Kidney (tissue), 14 donors: ENCODE results near the gene RNF38. TPM values are rescaled to one million over a fixed set of nuclear protein-coding genes. Genes with fewer than 3 reads are reported as not detected.
A peak's percentile ranks its signal among the peaks of the same experiment; 100 is the strongest.

Source experiments
- DNase-seq, 5 donors: peaks; one replicate each; pipeline ENCODE4 v3.0.0-alpha.2; 2013 to 2020
- FAIRE-seq: peaks from 2 replicates; lab custom pipeline; 2012; peaks lifted over from hg19 to GRCh38; lab: Jason Lieb, UNC
- H3K27ac ChIP-seq, 2 donors: one replicate each; pipeline ENCODE4 v1.7.0; 2013; ENCODE audit warnings: low read depth in 2 of 2, low read length in 2 of 2, inconsistent platforms in 1 of 2
- H3K27me3 ChIP-seq: one replicate; pipeline ENCODE4 v1.7.1; 2013; ENCODE audit warnings: low read length, inconsistent platforms; ENCODE audit not compliant: control insufficient read depth, insufficient read depth
- H3K36me3 ChIP-seq, 3 donors: one replicate each; pipeline versions ENCODE4 v1.7.0 to v1.7.1; 2013; ENCODE audit warnings: low read length in 3 of 3, control low read depth in 1 of 3, inconsistent platforms in 1 of 3; ENCODE audit not compliant: insufficient read depth in 3 of 3, control insufficient read depth in 2 of 3
- H3K4me1 ChIP-seq, 3 donors: one replicate each; pipeline versions ENCODE4 v1.7.0 to v1.7.1; 2013; ENCODE audit warnings: low read length in 3 of 3, inconsistent platforms in 1 of 3, low read depth in 1 of 3; ENCODE audit not compliant: control insufficient read depth in 2 of 3, insufficient read depth in 2 of 3
- H3K4me3 ChIP-seq, 3 donors: one replicate each; pipeline versions ENCODE4 v1.7.0 to v1.8.1; 2013; ENCODE audit warnings: low read length in 3 of 3, control low read depth in 1 of 3, inconsistent platforms in 1 of 3
- H3K9ac ChIP-seq, 3 donors: one replicate each; pipeline versions ENCODE4 v1.7.0 to v1.7.1; 2013; ENCODE audit warnings: low read length in 3 of 3, control low read depth in 1 of 3, inconsistent platforms in 1 of 3
- H3K9me3 ChIP-seq, 3 donors: one replicate each; pipeline versions ENCODE4 v1.7.0 to v1.7.1; 2013; ENCODE audit warnings: low read length in 3 of 3, control low read depth in 1 of 3, inconsistent platforms in 1 of 3; ENCODE audit not compliant: control insufficient read depth in 2 of 3, insufficient read depth in 1 of 3
- intact Hi-C: fragments of 100-400 bp; cut with DNase I; formaldehyde crosslinking; loops from one replicate; pipeline ENCODE4 v1.11.1; 2022
- polyA plus RNA-seq: library from polyadenylated mRNA; stranded (reverse); fragments of 350-450 nt; fragmentation: Illumina TruSeq; extraction: RNeasy Lipid Tissue Mini Kit (QIAGEN cat#74804); gene quantifications from one replicate; pipeline ENCODE4 v1.2.3, GENCODE V29; 2014; ENCODE audit warnings: low read depth, low replicate concordance; ENCODE audit not compliant: insufficient read depth
- total RNA-seq: library from RNA; stranded (reverse); fragmentation: NEBNext Ultra II Directional; extraction: Animal tissue kit (Norgen Biotek cat#: 25700); gene quantifications from one replicate; pipeline ENCODE4 v1.2.1, GENCODE V29; 2021
- TF ChIP-seq, protein P1 (sequence below): IDR thresholded peaks from 3 replicates; pipeline ENCODE4 v1.5.1; 2012; ENCODE audit warnings: mild to moderate bottlenecking, moderate library complexity, borderline replicate concordance; ENCODE audit not compliant: insufficient read depth; ENCODE audit errors: extremely low read depth
- donor health status: control.
- donor health status: control.
- donor health status: control.
- donor health status: control.
- donor health status: control.
- donor health status: DM: yes; HTN: yes; CAD: no.
- donor health status: Normal renal cell carcinoma (clear cell type).

The RNF38 gene
- total and polyA plus RNA-seq, 2 donors from 2014 or later: 10.7 to 48.3 TPM

DNA sequence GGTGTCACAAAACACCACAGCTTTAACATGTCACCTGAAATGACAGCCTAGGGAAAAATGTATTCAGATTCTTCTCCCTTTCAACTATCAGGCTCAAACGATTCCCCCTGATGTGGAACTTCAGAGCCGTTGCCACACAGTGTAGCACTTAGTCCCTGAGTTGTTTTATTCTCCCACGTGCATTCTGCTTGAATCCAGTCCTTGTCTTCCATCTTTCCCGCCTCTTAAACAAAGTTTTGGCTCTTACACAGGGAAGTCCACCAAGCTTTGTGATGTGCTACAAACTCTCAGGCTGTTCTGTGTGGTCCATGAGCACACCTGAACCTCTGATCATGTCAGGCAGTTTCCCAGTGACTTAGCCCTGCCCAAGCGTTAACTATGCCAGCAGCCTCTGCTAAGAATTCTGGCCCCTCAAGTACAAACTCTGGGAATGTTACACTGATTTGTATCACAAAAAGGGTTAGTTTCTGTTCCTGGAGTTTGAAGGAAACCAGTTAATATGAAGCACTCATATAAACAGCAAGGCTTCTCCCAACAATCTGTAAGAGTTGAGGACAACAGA, 45.8 kb upstream of the RNF38 start:
- Histone ChIP-seq H3K36me3 (no peaks in the 10 kb centered on the region), H3K27ac (no peak overlapping the region), H3K4me1 (peaks cover 0 to 9% (median 0%) of the 10 kb centered on the region in 3 donors), H3K9me3 (no peaks in the 10 kb centered on the region), H3K9ac (no peak overlapping the region), H3K27me3 (no peaks in the 10 kb centered on the region), H3K4me3 (no peak overlapping the region)
- no peak for FAIRE-seq
- peak in 2 of 5 donors; percentile 14 to 16 for DNase-seq
- TF ChIP-seq, protein P1, sequence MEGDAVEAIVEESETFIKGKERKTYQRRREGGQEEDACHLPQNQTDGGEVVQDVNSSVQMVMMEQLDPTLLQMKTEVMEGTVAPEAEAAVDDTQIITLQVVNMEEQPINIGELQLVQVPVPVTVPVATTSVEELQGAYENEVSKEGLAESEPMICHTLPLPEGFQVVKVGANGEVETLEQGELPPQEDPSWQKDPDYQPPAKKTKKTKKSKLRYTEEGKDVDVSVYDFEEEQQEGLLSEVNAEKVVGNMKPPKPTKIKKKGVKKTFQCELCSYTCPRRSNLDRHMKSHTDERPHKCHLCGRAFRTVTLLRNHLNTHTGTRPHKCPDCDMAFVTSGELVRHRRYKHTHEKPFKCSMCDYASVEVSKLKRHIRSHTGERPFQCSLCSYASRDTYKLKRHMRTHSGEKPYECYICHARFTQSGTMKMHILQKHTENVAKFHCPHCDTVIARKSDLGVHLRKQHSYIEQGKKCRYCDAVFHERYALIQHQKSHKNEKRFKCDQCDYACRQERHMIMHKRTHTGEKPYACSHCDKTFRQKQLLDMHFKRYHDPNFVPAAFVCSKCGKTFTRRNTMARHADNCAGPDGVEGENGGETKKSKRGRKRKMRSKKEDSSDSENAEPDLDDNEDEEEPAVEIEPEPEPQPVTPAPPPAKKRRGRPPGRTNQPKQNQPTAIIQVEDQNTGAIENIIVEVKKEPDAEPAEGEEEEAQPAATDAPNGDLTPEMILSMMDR: no peak
- intact Hi-C loops: no loop called here

DNA sequence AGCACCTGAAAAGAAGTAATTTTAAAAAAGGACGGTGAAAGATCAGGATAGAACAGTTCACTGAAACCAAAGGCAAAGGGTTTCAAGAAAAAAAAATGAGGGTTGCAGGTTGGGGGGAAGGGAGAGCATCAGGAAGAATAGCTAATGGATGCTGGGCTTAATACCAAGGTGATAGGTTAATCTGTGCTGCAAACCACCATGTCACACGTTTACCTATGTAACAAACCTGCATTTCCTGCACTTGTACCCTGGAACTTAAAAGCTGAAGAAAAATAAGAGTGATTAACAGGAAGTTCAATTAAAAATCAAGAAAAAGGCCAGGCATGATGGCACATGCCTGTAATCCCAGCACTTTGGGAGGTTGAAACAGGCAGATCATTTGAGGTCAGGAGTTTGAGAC, 44.1 kb upstream of the RNF38 start:
- no peaks in the 10 kb centered on the region for H3K27me3 ChIP-seq
- intact Hi-C loops: no loop called here
- FAIRE-seq (no peak), DNase-seq (no peak)
- H3K36me3 ChIP-seq: no peaks in the 10 kb centered on the region
- TF ChIP-seq, protein P1: no peak
- H3K27ac ChIP-seq: no peak overlapping the region
- no peaks in the 10 kb centered on the region for H3K9me3 ChIP-seq
- no peak overlapping the region for H3K4me3 ChIP-seq
- H3K4me1 ChIP-seq: peaks cover 0 to 4% (median 0%) of the 10 kb centered on the region in 3 donors
- H3K9ac ChIP-seq: no peak overlapping the region

DNA sequence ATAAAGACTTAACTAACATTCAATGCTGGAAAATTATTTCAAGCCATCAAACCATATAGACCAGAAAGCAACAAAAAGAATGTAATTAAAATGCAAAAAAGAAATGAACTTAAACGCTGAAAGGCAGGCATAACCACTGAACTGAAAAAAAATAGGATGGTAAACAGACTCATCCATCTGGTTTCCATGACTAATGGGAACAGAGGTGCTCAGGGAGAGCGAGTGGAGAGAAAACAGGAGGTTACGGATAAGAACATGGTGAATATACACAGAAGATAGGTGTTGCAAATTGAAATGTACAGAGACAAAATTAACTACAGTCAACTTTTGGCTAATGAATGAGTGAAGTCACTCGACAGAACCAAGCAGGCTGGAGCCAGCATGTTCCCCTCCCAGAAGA, 43.5 kb upstream of the RNF38 start:
- intact Hi-C loops: no loop called here
- Histone ChIP-seq H3K36me3 (no peaks in the 10 kb centered on the region), H3K9ac (no peak overlapping the region), H3K27ac (no peak overlapping the region), H3K4me3 (no peak overlapping the region), H3K9me3 (no peaks in the 10 kb centered on the region), H3K27me3 (no peaks in the 10 kb centered on the region), H3K4me1 (peaks cover 0 to 4% (median 0%) of the 10 kb centered on the region in 3 donors)
- no peak for DNase-seq
- TF ChIP-seq, protein P1: no peak
- FAIRE-seq: no peak

DNA sequence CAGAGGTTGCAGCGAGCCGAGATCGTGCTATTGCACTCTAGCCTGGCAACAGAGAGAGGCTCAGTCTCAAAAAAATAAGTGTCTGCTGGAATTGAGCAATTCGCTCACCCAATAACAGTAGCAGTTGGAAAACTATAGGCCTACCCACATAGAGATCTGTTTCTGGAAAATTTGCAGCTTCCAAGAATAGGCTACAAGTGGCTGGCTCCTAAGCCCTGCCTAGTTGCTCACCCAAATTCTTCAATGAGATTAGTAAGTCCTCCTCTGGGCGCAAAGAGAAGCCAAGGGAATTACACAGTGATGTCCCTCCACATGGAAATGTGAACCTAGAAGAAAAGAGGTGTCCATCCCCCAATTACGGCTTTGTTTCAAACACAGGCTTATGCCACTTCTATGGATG, 42.6 kb upstream of the RNF38 start:
- no peaks in the 10 kb centered on the region for H3K36me3 ChIP-seq
- H3K9ac ChIP-seq: no peak overlapping the region
- no peak overlapping the region for H3K4me3 ChIP-seq
- H3K9me3 ChIP-seq: no peaks in the 10 kb centered on the region
- FAIRE-seq (no peak), DNase-seq (no peak)
- H3K27ac ChIP-seq: no peak overlapping the region
- TF ChIP-seq, protein P1: no peak
- H3K27me3 ChIP-seq: no peaks in the 10 kb centered on the region
- intact Hi-C loops: no loop called here
- peaks cover 0 to 4% (median 0%) of the 10 kb centered on the region in 3 donors for H3K4me1 ChIP-seq
